NCI-H748 treated with DMSO at 0.1 percent for 48 hours (cell line): ENCODE measurements around the gene PNRC1.
"Not testable (repeated sequence)": the region's sequence is repeated elsewhere in the genome, so short reads cannot be mapped to it uniquely, and the experiment has no call there.

ENCODE experiments used
- DNase-seq: peaks from one replicate; lab custom pipeline; 2025; lab: John Stamatoyannopoulos, UW

PNRC1 gene

GRCh38 chr6:89110284-89110683, 29.7 kb downstream of the PNRC1 start:
- DNase-seq = no peak

GRCh38 chr6:89111933-89112332, 31.4 kb downstream of the PNRC1 start:
- no peak for DNase-seq

GRCh38 chr6:89116702-89117101, 36.2 kb downstream of the PNRC1 start:
- no peak for DNase-seq

- DNase-seq = peak; percentile 36
Observed at GRCh38 chr6:89117211-89118108, 36.9 kb downstream of the PNRC1 start, which contains the start of gene SRSF12. SRSF12 (minus strand) TSS chr6:89118071; CDS start chr6:89117887, 184 bp downstream.

GRCh38 chr6:89118931-89119330, 38.4 kb downstream of the PNRC1 start:
- no peak for DNase-seq

GRCh38 chr6:89120371-89120770, 39.8 kb downstream of the PNRC1 start:
- DNase-seq = no peak

GRCh38 chr6:89121934-89122333, 41.4 kb downstream of the PNRC1 start:
- DNase-seq = no peak

- peak; percentile 37 for DNase-seq
Observed at GRCh38 chr6:89122625-89123024, 42.1 kb downstream of the PNRC1 start.

GRCh38 chr6:89128256-89128671, 47.7 kb downstream of the PNRC1 start:
- not testable (repeated sequence) for DNase-seq

GRCh38 chr6:89131599-89131998, 51.0 kb downstream of the PNRC1 start:
- DNase-seq = no peak

- no peak for DNase-seq
Observed at GRCh38 chr6:89132057-89132456, 51.5 kb downstream of the PNRC1 start.

GRCh38 chr6:89133981-89134380, 53.4 kb downstream of the PNRC1 start:
- no peak for DNase-seq

GRCh38 chr6:89134723-89135122, 54.2 kb downstream of the PNRC1 start:
- DNase-seq = no peak
